Measurements from ENCODE around the gene SH2D4B.

SH2D4B gene

GRCh38 chr10:80613466-80614170 is 75.9 kb downstream of the SH2D4B start:
- TF ChIP-seq CTCF (IDR thresholded peaks at IDR 0.05; ENCODE audit: control extremely low read depth, extremely low read depth, low read depth, missing control alignments) = no peak
- no peak for DNase-seq (ENCODE audit: extremely low spot score)
- ChIA-PET POLR2A (no interaction called here), CTCF (interaction anchor here (1.2 kb wide), 1 partner anchor 51 kb away, joined by 3 read pairs; no protein-coding TSS in a partner anchor)

- no peak for DNase-seq (ENCODE audit: extremely low spot score)
- TF ChIP-seq CTCF (IDR thresholded peaks at IDR 0.05; ENCODE audit: control extremely low read depth, extremely low read depth, low read depth, missing control alignments) = no peak
- POLR2A ChIA-PET = no interaction called here
- CTCF ChIA-PET = interaction anchor here (0.8 to 1.1 kb wide), 4 partner anchors 8 to 48 kb away, joined by 3 to 5 read pairs (median 3); no protein-coding TSS in a partner anchor
Observed at GRCh38 chr10:80614576-80615416, 77.1 kb downstream of the SH2D4B start.

DNA sequence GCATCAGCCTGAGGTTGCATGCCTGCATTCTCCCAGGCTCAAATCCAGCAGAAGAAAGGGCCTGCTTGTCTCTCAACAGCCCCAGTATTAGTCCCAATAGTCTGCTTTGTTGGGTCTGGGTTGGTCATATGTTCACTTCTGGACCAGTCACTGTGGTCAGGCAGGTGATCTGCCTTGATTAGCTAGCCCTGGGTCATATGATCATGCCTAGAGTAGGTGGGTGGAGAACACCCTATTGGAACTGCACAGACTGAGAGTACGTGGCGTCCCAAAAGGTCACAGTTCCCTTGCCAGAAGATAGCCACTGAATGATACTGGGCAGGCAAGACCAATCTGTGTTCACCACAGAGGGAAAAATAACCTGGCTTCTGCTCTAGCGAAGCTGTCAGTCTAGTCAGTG is 80.1 kb downstream of the SH2D4B start:
- ChIA-PET POLR2A (no interaction called here), CTCF (interaction anchor here (0.8 to 2.4 kb wide), 8 partner anchors 11 to 244 kb away, joined by 3 to 17 read pairs (median 4); no protein-coding TSS in a partner anchor)
- no peak for DNase-seq (ENCODE audit: extremely low spot score)
- no peak for TF ChIP-seq CTCF (IDR thresholded peaks at IDR 0.05; ENCODE audit: control extremely low read depth, extremely low read depth, low read depth, missing control alignments)

DNA sequence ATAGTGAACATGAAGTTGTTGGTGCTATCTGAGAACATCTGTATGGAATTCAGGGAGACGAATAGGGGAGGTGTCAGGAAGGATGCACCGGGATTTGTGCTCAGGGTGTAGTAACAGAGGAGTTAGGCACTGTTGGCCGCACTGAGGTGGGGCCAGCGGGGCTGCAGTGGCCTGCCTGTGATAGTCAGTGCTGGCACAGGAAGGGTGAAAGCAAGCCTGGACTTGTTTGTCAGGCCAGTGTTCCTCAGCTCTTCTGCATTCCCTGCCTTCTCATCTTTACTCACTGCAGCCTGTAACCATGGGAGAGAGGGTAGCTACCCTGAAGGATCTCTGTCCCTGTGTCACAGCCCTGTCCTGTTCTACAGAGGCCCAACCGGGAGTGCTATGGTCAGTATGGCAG is 81.3 kb downstream of the SH2D4B start:
- no peak for DNase-seq (ENCODE audit: extremely low spot score)
- no peak for TF ChIP-seq CTCF (IDR thresholded peaks at IDR 0.05; ENCODE audit: control extremely low read depth, extremely low read depth, low read depth, missing control alignments)
- ChIA-PET CTCF (interaction anchor here (1.5 to 2.4 kb wide), 6 partner anchors 9 to 45 kb away, joined by 4 to 17 read pairs (median 6); no protein-coding TSS in a partner anchor), POLR2A (no interaction called here)

GRCh38 chr10:80622153-80622552 is 84.5 kb downstream of the SH2D4B start:
- ChIA-PET CTCF (interaction anchor here (2.2 kb wide), 1 partner anchor 42 kb away, joined by 8 read pairs; no protein-coding TSS in a partner anchor), POLR2A (no interaction called here)
- no peak for TF ChIP-seq CTCF (IDR thresholded peaks at IDR 0.05; ENCODE audit: control extremely low read depth, extremely low read depth, low read depth, missing control alignments)
- DNase-seq (ENCODE audit: extremely low spot score) = no peak

GRCh38 chr10:80630324-80630723 is 92.6 kb downstream of the SH2D4B start:
- TF ChIP-seq CTCF (IDR thresholded peaks at IDR 0.05; ENCODE audit: control extremely low read depth, extremely low read depth, low read depth, missing control alignments) = no peak
- CTCF ChIA-PET = interaction anchor here (1.2 kb wide), 1 partner anchor 34 kb away, joined by 3 read pairs; no protein-coding TSS in a partner anchor
- DNase-seq (ENCODE audit: extremely low spot score) = no peak
- POLR2A ChIA-PET = no interaction called here

Measured in GM10248 (cell line).